RCC 7860 (cell line): ENCODE data around the gene HOXC6.
"Not testable (repeated sequence)": the region's sequence is repeated elsewhere in the genome, so short reads cannot be mapped to it uniquely, and the experiment has no call there.

Source experiments
- DNase-seq: peaks from one replicate; pipeline ENCODE4 v3.0.0-alpha.2; 2015; ENCODE audit warnings: low spot score
- FAIRE-seq: peaks from 2 replicates; lab custom pipeline; 2012; peaks lifted over from hg19 to GRCh38; lab: Jason Lieb, UNC

The HOXC6 gene

DNA sequence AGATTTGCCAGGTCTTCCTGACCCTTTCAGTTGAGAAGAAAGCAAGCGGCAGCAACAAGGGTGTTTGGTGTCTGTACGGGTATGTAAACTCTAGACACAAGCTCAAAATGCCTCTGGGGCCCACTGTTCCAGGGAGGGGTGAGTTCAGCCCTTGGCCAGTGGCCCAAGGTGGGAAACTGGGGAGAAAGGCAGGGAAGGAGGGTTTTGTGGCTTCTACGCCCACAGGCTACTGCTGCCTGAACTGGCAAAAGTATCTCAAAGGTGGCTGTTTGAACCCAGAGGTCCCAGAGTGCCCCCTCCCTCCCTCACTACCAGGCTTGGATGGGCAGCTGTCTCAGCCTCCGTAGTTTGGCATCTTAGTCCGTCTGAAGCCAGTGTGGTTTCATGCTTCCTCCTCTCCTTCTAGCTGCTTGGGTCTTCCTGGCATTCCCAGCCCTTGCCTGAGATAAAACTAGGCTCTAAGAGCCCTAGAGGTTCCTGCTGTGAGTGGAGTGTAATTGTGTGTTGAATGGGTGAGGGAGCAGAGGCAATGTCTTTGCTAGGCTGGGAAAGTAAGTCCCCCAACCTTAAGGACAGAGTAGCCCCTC lies 10.1 kb downstream of the HOXC6 start:
- no peak for DNase-seq
- no peak for FAIRE-seq

DNA sequence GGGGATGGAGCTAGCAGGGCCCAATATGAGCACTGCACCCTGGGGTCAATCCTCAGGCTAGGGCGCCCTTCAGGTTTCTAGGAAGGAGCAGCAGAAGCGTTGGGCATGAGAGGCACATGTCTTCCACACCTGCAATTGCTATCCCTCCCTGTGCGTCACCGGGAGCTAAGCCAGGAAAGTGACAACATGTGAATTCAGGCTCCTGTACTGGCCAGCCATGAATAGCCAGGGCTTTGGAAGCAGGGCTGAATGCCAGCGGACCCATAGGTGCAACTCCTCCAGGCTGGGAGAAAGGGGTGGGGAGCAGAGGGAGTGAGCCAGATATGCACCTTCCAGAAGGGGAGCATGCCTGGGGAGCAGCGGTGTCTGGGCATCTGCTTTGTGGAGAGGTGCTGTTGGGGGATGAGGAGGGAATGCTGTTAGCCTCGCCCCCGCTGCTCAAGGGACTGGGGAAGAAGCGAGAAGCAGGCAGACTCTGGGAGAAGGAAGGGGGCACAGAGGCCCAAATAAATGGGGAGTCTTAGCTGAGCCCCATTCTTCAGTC lies 10.7 kb downstream of the HOXC6 start:
- FAIRE-seq (no peak), DNase-seq (no peak)

DNA sequence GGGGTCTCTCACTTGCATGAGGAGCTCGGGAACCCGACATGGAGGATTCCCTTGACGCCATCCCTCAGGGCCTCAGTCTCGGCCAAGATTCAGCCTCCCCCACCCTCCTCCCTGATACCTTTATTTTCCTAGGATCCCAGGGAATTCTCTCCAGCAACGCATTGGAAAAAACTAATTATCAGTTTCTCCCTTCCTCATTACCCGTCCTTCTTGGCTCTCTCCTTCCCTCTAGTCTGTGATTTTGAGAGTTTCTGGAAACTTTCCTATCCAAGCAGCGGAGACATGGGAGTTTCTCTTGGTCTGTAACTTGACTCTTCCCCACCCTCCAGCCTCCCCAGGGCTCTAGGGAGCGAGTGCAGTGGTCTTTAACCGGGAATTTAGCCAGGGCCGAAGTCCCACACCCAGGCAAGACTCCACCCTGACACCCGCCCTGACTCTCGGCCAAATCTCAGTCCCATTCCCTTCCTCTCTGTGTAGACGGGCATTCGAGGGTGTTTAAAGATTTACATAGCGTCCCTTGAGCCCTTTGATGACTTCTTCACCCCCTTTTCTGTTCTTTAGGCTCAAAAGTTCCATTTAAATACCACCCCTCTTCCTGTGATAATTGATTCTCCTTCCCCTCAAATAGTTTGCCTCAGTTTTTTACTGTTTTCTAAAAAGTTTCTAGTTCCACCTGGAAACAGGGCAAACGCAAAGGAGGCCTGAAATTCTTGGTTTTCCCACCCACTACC lies 11.3 kb downstream of the HOXC6 start:
- DNase-seq (no peak), FAIRE-seq (no peak)

DNA sequence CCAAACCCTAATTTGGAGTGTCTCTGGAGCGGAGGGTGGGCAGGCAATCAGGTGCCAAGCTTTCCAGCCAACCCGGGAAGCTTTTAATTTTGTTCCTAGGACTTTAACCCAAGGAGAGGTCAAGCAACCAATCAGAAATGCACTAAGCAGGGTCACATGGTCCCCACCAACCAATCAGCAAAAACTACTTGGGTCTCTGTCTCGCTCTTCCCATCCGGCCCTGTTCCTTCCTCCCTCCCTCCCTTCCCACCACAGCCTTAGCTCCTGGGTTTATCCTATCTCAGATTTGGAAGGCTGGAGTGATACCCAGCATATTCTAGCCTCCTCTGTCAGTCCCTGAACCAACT lies 11.9 kb downstream of the HOXC6 start:
- no peak for DNase-seq
- no peak for FAIRE-seq

DNA sequence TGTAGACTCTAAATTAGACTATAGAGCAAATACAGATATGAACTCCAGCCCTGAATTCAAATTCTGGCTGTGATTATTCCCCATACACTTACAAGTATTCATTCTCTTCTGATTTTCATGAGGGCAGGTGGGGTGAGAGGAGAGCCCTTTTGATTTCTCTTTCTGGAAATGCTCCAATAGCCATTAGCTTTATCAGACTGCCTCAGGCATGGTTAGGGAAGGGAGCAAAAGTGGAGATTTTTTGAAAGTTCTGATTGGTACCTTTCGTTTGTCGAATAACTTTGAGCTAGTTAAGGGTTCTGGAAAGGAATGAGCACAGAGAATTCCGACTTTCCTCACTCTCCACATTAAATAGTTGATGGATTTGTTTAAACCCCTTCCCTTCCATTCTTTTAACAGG lies 12.4 kb downstream of the HOXC6 start:
- DNase-seq: no peak
- no peak for FAIRE-seq

DNA sequence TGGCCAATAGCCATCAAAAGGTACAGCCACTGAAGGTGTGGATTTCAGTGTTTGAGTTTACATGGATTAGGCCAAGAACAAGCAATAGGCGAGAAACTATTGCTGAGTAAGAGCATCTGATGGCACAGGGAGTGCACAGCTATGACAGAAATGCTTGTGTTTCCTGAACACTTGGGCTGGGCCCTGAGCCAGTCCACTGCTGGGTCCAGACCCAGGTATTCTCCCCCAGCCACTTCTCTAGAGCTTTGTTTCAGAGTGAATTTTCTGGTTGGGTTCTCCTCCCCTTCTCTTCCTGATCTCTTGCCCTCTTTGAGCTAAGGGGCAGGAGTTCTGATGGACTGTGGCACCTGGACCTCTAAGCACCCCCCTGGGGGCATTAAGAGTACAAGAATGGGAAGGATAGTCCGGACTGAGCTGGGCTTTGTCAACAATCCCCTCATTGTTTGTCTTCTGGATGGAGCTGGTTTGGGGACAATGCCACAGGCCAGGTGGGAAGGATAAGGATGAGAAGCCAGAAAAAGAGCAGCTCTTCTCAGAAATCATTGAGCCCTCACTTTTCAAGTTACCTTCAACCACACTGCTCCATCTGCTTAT lies 13.0 kb downstream of the HOXC6 start:
- FAIRE-seq: no peak
- no peak for DNase-seq

DNA sequence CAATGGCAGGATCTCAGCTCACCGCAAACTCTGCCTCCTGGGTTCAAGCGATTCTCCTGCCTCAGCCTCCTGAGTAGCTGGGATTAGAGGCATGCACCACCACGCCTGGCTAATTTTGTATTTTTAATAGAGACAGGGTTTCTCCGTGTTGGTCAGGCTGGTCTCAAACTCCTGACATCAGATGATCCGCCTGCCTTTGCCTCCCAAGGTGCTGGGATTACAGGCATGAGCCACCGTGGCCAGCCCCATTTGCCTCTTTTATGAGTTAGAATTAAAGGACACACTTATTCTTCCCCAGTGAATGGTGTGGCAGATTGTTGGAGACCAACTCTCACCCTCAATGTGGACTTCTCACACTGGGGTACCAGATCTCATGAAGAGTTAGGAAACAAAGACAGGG lies 13.8 kb downstream of the HOXC6 start:
- DNase-seq, FAIRE-seq: not testable (repeated sequence)

DNA sequence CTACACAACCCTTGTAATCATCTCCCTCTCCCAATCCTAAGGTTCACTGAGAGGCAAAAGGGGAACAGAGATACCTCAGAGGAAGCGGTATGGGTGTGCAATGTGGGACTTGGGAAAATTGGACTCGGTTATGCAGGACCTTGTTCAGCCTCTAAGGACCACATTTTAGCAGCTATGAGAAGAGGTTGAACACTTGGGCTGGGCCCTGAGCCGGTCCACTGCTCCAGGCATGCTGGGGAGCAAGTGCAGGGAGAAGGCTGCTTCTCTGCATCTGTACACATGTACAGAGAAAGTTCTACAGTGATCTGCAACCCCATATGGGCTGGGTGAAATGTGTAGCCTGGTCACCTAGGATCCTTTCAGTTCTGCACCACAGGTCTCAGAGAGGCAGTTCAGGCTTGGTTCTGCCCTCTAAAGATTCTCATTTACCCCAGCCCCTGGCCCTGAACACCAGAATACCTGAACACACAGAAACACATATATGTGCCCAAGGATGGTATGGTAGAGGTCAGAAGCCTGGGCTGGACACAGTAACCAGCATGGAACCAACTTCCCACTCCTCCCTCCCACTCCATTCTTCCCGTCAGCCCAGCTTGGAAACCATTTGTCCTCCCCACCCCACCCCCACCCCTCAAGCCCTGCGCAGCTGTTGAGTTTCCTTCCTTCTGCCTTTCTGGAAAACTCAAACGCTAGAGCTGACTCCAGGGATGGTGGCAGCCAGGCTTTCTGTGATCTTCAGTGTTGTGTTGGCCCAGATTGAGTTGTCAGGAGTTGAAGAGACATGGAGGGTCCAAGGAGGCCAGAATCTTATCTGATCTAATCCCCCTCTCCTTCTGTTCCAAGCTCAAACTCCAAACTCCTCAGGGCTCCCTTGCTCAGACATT lies 15.0 kb downstream of the HOXC6 start:
- FAIRE-seq (no peak), DNase-seq (no peak)

DNA sequence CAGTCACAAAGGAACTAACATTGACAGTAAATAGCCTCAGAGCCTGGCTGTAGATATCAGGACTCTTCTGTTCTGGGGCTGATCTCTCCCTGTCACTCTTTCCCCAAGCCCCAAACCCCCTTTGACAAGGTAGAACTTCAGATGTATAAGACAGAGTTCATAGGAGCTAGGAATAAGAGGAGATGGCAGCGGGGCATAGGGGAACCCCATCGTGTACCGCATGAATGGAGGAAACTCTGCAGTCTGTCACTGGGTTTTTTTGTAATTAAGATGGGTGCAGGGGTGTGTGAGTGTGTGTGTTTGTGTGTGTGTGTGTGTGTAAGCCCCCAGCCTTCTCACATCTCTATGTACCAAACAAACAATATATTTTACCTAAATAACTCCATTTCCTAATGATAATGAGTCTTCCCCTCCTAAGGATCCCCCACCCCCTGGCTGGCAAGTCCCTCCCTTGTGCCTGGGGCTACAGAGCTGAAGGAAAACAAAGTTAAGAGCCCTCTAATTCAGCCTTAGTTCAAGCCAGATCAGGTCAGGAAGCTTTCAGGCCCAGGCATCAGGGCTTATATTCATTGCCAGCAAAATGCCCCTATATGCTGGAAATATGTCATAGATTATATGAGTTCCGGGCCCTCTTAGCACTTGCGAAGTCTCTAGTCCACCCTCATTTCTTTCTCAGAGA lies 16.3 kb downstream of the HOXC6 start:
- FAIRE-seq (no peak), DNase-seq (no peak)

DNA sequence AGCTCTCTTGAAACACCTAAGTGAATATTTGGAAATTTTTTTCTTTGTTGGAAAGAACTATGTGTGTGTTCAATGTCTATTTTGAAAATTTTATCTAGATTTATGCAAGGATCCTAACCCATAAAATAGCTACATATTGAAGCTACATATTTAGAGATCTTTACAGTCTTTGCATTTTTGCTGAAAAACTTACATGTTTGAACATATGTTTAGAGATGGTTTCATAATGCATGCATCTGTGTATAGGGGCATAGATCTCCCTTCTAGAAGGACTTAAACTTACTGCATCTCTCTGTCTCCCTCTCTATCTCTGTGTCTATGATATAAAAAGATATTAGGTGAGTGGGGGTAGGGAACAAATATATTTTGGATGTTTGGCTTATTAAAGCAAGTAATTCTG lies 17.2 kb downstream of the HOXC6 start:
- DNase-seq: no peak
- no peak for FAIRE-seq

DNA sequence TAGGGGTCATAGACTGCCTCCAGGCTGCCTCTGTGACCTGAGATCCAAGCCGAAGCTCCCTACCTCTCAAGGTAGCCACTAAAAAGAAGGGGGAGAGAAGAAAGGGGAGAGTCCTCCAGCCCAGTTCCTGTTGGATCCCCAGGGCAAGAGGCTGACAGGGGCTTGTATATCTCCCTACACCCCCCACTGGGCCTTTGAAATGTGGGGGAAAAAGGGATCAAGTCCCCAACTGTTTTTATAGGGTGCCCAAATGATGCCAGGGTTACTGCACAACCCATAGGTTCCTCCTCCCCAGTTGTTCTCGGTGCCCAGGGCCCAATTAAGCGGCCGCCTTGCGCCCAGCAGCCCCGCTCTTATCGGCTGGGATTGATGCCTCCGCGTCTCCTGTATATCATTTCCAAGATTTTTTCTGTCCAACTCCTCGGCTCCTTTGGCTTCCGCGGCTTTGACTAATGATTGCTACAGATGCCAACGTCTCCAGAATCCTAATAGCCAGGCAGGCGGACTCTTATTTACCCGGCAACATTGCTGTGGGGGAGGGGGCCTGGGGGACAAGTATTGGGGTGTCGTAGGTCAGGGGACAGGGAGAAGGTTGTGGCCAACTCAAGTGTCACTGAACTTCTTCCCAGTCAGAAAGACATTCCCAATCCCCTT lies 17.8 kb downstream of the HOXC6 start:
- DNase-seq: no peak
- FAIRE-seq: no peak

DNA sequence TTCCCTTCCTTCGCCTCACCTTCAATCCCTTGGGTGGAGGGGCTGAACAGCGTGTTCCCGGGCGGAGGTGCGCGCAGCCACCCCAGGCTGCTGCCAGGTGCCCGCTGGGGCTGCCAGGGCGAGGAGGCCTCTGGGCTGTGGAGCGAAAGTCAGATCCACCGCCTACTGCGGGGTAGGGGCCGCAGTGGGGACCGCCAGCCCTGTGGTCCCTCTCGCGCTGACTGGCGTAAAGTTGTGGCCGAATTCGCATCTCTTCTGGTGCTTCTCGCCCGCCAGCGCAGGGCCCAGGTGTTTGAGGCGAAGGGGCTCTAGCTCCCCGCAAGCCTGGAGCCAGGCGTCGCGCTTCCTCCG lies 18.5 kb downstream of the HOXC6 start:
- no peak for FAIRE-seq
- no peak for DNase-seq

DNA sequence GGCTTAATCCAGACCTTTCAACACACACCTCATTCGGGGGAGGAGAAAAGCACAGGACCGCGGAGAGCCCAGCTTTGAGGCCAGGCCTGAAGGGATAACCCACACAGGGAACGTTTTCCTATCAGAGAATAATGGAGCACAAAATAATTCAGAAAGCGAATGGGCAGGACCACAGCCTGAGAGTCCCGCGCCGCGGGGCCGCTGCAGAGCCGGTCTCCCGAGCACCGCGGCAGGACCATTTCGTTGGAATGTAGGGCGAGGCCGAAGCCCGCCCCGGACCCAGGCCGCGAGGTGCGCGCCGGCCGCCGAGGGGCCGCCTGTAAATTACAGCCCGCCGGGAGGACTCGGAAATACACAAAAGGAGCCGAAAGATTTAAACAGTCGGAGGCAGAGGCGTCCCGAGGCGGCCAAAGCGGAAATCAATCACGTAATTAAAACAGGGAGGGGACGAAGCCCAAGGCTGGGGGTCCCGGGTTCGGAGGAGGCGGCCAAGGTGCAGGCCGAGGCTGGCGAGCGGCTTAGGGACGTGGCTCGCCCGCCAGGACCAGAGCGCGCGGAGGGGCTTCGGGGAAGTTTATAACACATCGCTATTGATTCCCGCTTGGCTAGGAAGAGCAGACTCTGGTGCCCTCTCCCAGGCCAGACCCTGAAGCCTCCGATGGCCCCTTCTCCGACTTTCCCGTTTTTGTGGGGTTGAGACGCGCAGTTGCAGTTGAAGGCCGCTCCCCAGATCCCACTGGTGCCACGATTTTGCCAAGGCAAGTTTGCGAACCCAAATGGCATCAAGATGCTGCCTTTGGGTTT lies 19.1 kb downstream of the HOXC6 start:
- FAIRE-seq (no peak), DNase-seq (no peak)

DNA sequence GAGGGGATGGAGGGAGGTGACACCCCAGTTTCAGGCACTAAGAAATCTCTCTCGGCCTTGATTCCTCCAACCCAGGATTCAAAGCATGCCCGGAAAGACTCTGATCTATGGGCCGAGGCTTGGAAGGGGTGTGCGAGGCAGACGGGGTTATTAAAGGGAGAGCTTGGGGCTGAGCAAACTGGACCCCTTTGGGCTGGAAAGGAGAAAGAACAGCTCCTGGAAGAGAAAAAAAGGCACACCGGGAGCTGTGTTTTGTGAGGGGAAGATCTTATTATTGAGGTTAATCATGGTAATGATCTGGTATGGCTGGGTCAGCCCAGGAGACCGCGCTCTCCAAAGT lies 19.7 kb downstream of the HOXC6 start:
- no peak for DNase-seq
- no peak for FAIRE-seq

DNA sequence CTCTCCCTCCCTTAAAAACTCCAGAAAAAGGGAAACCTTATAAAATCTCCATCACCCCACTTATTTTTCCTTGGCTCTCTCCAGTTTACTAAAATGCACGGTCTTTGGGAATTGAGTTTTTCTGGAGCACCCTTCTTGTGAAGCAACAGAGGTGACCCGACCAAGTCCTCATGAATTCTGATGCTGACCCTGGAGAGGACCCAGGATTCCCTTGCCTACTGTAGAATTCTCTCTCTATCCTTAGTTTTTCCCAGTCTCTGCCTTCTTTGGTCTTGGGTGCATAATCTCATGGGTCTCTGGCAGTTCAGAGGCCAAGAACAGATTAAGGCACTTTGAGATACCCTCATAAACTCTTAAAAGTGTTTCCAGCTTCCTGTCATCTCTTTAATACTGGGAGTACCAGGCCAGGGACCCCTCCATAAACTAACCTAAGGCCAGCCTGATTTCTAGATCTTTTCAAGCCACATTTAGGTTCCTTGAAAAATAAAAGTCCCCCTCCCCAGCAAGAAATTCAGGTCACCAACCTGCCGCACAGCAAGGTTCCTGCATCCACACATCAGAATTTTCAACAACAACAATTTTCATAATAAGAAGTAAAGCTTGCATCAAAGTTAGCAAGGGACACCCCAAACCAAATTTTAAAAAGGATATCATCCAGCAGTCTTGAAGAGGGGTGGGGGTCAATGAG lies 20.3 kb downstream of the HOXC6 start:
- no peak for DNase-seq
- no peak for FAIRE-seq

DNA sequence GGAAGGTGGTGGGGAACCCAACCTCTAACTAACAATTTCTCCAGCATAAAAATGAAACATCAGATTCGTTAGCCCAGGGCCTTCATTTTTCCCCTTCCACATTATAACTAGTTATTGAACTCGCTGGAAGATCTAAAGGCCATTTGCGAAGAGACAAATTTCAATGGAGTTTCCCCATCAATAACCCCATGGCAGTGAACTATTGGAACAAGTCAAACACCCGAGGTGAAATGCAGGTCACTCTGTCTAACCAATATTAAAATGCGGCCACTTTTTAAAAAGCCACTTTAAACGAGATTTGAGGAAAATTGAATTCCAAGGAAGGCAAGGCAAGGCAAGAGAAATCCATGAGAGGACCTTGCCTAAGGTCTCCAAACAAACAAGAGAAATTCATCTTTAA lies 20.9 kb downstream of the HOXC6 start:
- no peak for FAIRE-seq
- DNase-seq: no peak

DNA sequence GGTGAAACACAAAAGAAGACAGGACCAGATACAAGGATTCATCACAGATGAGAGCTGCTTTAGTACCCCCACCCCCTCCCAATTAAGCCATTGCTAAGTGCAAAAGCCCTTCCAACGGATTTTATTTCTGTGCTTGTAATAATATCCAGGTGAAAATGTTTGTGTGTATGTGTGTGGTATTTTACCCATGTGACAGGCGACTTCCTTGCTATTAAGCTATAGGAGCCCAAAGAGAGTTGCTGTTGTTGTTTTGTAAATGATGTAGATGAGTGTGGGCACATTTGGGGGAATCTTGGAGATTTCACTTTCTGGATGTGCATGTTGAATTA lies 22.2 kb downstream of the HOXC6 start:
- FAIRE-seq (no peak), DNase-seq (no peak)

DNA sequence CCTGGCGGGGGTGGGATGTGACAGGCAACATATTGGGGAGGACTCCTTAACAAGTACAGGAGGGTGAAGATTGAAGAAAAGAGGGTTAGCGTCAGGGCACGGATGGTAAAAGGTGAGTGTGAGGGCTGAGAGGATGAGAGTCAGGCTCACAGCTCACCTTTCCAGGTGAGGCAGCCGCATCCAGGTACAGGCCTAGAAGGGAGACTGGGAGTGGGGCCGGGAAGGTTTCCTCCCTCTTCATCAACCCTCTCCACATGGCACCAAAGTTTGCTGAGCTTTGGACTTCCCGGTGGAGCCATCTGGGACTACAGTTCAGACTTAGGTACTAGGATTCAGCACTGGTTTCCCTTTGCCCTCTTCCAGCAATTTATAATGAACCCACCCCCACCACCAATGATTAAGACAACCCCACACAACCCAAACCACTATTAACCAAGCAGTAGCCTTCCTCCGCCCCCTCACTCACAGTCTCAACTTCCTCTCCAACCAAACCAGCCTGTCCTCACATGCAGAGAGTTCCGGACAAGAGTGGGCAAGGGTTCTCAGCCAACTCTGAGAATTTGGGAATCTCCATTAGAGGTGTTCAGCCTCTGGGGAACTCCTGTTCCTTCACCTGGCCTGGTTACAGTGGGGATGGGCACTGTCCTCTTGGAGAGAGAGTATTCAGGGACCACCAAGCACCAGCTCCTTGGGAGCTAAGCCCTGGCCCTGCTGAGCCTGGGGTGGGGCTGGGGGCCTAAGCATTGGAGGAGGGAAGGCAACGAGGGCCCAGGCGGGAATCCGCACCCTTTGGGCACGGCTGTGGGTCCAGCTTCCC lies 23.0 kb downstream of the HOXC6 start:
- DNase-seq: no peak
- no peak for FAIRE-seq
